ENCODE measurements around the gene PBX1.

PBX1 gene

DNA sequence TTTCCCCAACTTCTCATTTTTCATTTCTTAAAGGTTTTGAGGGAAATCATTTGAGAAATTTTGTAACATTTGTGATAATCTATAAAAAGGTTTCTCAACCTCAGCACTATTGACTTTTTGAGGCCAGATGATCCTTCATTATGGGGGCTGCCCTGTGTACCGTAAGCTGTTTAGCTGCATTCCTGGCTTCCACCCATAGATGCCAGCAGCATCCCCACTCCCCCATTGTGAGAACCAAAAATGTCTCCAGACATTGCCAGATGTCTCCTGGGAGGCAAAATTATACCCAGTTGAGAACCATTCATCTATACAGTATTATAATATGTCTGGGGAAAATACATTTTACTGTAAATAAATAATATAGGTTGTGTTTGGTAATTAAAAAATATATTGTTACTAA is 146.0 kb downstream of the PBX1 start:
- peak; percentile 51 for DNase-seq

DNA sequence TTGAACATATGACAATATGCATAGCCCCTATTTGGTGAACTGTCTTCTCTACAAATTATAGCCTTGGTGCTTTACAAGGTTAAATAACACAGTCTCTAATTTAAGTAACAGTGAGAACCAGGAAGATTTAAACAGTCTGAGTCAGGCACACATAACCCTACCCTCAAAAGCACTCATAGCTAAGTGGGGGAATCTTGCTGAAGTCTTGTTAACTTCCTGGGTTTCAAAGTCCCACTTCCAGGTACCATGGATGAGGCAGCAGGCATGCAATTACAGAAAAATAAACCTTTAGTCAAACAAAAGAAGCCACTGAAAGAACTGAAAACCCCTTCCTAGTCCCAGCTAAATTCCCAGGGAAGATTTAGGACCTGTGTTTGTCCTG is 147.6 kb downstream of the PBX1 start:
- no peak for DNase-seq

DNA sequence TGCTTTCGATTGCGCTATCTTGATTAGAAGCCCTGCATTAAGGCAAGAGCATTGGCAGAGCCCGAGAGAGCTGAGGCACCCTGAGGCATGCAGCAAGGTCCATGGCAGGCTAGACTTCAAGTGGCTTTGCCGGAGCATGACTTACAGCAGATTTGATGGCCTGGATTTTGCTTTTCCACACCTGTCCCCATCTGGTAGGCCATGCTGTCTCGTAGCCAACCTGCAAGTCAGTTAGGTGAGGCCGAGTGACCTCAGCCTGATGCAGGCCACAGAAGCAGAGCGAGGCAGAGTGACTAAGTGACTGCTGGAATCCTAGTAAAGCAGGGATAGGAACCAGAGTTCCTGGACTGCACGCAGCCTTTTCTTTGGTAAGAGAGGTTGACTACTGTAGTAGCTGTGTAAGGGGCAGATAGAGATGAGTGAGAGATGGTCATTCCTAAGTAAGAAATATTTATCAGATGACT is 148.9 kb downstream of the PBX1 start:
- no peak for DNase-seq

DNA sequence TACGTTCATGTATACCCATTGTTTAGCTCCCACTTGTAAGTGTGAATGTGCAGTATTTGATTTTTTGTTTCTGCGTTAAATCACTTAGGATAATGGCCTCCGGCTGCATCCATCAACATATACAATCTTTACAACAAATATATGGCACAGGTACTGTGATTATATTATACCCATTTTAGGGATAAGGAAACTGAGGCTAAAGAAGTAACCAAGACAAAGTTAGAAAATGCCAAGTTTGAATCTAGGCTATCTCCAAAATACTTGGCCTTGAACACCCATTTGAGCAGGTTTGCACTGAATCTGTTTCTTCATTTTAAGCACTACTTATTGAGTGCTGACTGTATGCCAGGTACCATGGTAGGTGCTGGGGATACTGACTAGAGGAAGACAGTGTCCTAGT is 149.6 kb downstream of the PBX1 start:
- DNase-seq = no peak

DNA sequence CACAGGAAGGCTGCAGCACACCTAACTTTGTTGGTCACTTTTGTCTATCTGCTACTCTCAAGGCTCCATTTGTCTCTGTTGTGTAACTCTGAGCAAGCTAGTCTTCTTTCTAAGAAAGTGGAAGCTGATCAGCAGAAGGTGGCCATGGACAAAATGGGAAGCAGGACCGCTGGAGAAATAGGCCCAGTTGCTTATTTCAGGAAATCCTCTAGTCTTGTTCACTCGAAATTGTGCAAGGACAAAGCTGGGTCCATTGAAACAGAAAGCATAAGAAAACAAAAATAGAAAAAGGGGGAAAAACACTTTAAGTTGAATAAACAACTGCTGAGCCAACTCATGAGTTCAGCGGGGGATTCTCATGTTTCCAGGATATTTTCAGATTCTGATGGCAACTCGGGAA is 150.1 kb downstream of the PBX1 start:
- DNase-seq = peak; percentile 30

DNA sequence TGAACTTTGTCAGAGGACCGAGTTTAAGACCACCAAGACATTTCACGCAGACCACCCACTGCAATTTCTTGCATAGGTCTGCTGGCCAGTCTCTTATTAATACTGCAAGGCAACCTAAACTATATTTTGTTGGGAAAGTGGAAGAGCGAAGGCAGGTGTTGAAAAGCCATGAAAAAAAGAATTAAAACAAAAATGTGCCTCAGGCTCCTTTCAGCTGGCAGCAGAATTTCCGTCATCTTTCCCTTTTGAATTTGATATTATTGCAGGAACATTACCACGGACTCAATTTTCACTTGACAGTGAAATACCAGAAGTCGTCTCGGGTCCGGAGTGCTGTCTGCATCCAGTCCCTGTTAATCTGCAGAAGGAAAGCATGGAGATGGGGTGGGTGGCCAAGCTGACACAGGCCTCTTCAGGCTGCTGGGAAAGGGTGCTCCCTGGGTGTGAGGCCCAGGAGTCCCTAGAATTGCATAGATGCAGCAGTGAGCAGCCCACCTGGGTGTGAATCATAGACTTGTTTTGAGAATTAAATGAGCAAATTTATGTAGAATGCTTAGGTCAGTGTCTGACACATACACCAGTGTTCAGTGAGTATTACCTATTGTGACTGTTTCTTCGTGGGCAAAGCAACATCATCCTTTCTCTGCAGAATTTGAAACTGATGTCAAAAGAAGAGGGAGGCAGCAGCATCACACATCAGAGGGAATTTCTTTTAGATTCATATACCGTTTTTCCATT is 150.7 kb downstream of the PBX1 start:
- DNase-seq = no peak

DNA sequence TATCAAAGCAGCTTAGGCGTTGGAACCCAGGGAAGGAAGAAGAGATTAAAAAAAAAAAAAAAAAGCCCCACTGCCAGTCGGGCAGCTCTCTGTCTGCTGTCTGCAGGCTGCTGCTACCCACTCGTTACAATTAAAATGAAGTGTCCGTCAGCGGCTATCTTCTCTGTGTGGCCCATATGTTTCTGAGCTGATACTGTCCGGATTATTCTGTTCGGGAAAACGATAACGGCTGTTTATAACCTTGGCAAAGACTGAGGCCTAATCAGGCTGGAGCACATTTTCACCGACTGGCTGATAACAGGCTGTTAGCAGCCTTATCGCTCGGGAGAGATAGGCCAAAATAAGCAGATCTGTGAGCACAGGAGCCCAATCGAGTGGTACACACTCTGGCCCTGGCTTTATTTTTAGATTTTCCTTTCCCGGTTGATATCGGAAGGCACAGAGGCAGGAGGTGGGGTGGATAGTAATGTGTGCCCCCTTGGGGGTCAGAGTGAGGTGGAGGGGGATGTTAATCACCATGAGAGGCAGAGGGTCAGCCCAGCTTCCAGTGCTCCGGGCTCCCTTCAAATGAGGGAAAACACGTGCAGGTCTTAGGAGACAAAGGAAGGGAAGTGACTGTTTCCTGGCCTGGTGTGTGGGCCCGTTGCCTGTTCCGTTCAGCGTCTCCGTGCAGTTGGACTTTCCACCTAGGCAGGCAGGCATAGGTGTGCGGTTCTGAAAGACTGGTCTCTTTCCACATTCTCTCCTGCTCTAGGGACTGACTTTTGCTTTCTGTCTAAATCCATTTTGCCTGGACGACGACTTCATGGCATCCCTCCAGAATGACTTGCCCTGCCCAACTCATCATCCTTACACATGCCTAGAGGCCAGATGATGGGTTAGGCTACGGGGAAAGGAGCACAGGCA is 153.4 kb downstream of the PBX1 start:
- peak; percentile 99 for DNase-seq

DNA sequence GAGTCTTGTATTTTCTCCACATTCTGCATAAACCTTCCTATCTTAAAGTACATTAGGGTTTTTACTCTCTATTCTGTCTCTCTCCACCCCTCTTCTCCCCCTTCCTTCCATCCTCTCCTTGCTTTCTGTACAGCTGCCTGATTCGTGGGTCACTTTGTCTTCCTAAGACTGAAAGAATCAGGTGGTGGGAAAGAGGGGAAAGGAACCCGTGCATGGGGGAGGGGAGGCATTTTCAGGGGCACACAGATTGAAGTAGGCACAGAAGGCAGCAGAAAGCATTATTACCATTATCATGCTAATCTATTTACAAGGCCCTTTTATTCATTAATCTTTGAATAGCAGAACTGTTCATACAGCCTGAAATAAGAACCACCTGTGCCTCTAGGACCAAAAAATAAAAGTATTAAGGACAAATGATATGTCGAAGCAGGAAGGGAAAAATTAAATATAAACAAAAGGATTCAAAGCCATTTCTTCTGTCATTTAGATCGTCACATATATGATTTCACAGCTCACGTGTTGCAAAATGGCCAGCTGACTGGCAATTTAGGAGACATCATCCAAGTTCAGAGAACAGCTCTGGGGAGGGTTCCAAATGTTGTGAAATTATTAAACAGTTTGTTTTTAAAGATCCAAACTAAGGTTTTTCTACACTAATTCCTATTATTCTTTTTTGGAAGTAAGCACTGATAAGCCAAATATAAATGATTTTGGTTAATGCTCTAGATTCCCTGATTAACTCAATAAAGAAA is 154.6 kb downstream of the PBX1 start:
- no peak for DNase-seq

DNA sequence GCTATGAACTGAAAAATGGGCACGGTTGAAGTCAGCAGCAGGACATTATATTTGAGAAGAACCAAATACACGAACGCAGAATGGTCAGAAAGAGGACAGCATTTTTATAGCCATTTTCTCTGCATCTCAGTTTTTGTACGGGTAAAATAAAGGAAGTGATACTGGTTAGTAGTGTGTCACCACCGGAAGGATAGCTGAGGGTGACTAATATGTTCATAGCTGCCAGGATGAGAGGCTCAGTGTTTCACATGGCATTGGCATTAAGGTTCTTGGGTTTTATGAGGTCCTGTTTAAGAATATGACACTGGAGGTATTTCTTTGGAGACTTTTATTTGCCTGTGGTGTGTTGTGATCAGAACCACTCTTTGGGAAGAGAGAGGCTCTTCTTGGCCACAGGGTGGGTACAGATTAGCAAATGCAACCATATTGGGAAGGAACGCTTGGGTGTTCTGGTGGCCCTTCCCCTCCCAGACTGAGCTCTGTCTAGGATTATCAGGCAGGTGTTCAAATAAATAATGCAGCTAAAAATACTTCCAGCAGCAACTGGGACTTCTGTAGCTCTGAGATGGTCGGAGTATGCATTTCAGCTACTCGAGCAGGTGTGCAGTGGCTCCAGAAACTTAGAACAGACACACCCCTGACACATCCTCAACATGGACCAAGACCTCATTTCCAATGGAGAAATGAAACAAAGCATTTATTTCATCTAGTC is 158.2 kb downstream of the PBX1 start:
- DNase-seq = no peak

DNA sequence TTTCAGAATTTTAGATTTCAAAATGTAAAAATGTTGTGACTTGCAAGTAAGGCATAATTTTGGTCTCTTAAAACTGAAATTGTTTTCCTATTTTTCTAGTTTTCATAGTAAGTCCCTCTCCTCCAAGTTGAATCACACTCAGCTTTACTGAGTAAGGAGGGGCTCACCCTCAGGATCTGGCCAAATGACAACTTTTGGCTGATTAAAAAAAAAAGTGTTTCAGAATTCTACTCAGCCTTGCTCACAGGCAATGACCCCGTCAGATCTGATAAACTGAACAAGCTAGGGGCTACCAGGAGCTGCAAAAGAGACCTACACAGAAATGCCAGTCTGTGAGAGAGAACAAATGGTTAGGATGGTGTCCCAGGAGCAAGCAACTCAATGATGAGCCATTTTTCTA is 159.8 kb downstream of the PBX1 start:
- DNase-seq = peak; percentile 35

DNA sequence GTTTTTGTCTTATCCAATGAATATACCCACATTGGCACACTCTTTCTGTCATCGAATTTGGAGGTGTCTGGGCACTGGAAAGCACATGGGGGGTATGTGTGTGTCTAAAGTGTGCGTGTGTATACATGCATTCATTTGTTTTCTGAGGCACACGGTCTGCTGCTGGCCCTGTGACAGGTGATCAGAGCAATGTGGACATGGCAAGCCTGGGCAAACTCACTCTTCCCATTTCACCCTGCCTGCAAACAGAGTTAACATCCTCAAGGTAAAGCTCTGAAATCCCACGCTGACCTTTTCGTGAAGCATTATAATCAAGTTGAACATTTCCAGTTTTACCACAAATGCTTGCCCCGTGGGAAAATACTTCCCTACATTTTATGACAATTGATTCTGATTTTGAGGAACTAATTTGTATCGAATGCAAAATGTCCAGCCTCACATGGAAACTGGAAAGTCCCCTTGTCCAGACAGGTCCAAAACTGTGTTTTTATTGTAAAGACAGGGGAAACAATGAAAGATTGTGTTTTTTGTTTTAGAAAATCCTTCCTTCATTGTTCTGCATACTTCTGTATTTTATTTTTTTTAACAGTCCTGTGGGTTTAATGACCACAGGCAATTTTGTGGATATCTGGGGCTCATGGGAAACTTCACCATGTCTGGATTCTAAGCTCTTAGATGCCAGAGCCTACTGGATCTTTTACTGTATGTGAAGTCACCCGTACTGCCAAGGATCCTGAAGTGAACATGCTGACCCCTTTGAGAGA is 160.9 kb downstream of the PBX1 start:
- no peak for DNase-seq

DNA sequence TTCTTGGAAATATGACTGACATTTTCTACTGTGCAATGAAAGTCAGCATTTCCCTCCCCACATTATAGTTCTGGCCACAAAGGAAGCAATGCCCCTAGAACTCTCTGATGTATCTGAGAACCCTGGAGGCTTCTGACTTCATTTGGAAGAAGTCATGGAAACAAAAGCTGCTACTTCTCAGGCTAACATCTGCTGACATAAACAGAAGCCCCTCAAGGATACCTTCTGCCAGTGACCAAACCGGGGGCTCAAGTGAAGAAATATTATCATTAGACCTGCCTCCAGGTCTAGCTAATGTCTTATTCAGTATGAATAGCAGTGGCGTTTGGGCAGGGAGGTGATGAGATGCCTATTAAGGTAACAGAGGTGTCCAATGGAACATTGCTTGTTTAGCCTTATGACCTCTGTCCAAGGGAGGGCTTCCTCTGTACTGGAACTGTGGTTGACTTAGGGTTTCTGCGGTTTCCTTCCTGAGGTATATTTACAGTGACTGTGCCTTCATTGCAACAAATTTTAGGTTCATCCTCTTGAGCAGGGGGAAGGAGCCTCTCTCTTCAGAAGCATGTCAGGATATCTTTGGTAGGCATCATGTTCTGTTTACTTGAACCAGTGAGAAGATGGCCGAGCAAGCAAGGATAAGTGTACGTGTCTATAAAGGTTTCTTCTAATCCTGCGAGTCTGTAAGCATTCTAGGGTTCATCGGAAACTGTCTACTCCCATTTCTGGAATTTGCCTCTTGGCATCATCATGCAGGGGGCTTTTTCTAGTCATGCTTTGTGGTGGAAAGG is 161.7 kb downstream of the PBX1 start:
- peak; percentile 70 for DNase-seq

DNA sequence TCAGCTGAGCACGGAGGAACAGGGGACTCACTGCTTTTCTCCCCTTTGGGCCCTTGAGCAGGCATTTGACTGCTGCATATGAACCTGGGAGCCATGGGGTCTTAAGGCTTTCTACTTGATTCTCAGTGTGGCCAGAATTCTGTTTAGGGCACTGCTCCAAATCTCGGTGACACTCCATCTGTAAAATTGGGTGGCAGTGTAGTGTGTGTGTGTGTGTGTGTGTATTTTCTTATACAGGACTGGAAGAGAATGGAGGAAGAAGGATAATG is 162.2 kb downstream of the PBX1 start:
- DNase-seq = no peak

DNA sequence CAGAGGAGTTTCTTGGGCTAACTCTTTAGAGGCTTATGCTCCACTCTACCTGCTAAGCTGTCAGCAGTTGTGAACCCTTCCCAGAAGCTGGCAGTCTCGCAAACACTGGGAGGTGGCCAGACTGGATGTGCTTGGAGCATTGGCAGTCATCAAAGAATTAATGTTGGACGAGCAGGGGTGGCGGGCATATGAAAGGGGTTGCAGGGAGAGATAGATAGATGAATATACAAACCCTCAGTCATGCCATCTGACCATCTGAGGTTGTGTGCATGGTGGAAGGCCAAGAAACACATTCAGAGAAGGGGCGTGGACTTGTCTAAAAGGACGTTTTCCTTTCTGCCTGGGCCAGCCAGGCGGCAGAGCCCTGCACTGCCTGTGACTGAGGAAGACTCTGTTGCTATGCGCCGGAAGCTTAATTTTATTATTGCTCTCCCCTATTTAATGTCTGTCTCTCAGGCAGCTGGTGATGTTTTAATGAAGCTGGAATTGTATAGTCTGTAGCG is 164.4 kb downstream of the PBX1 start:
- no peak for DNase-seq

DNA sequence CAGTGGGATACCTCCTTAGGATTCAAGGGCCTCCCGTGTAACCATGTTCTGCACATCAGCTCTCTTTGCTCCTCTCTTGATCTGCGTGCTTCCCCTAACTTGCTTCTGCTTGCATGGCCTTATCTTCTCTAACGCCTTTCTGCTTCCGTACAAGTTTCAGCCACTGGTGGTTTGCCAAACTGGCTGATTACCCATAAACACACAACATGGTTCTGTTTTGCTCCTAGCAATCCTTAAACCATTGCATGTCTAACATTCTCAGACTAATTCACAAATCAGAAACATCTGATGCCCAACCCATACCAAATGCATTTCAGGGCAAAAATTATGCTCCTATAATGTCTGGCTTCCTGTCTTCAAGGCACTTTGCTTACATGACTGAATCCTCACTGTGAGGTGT is 166.4 kb downstream of the PBX1 start:
- DNase-seq = peak; percentile 85

DNA sequence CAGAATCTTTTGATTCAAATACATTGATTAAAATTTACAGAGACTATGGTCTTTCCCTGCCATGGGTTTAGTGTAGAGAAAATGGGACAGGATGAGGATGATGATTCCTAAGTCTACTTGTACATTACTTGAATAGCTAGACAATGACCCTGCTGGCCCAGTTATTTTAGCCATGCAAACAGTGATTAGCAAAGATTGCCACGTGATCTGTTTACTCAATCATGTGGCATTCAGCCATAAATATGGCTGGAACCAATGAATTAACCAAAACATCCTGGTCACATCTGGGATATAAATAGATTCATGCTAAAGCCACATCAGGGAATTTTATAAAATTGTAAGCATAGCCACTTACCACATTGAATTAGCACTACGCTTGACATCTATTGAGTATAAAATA is 167.3 kb downstream of the PBX1 start:
- DNase-seq = no peak

DNA sequence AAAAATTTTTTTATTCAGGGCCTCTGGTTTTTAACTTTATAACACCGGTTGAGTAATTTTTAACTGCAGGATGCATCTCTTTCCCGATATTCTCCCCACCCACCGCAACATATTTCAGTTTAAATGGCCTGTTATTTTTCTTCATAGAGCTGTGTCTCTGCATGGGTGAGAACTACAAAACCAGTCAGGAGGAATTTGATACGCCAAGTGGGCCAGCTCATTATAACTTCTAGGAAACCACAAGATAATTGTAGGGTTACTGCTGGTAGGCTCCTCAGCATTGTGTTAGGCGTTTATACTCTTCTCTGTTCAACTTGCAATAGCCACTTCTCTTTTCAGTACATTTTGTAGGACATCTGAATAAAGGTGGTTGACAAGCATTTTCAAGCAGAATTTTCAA is 169.7 kb downstream of the PBX1 start:
- peak; percentile 87 for DNase-seq

DNA sequence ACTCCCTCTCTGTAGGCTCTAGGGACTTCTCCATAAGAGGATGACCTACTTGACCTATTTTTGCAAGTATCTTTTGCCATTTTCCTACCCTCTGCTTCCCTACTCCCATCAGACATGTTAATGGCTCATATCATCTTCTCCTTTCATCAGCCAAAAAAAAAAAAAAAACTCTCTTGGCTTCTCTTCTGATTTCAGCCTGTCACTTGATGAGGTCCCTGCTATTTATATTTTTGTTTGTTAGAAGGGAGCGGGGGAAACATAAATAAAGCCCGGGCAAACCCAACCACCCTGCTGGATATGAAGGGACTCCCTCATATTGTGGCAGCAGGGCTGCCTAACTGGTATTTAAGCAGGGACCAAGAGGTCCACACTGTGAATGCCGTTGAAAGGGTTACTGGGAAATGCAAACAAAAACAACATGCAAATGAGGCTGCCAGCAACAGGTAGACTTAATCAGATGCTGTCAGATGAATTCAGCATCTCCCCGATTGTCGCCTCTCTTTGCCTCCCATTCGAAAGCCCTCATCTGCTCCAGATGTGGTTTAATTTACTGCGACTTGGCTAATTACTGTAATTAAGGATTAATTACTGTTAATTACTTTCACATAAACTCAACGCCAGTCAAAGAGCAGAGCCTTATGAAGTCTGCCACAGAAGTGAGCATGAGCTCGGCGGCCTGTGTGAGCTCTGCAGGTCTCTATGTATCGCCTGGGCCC is 172.3 kb downstream of the PBX1 start:
- DNase-seq = no peak

DNA sequence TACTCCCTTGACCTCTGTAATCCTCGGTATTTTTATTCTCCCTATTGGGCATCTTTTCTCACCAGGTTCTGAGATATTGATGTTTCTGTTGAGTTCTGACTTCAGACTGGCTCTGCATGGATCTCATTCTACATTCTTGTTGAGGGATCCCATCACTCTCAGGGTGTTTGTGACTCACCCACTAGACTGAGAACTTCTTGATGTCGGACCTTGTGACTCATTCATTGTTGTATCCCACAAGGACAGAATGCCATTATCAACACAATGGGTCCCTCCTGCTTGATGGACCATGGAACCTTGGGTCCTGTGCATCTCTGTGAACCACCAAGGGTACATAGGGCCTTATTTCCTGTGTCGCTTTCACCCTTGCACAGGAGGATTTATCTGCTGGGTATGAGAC is 174.1 kb downstream of the PBX1 start:
- no peak for DNase-seq

DNA sequence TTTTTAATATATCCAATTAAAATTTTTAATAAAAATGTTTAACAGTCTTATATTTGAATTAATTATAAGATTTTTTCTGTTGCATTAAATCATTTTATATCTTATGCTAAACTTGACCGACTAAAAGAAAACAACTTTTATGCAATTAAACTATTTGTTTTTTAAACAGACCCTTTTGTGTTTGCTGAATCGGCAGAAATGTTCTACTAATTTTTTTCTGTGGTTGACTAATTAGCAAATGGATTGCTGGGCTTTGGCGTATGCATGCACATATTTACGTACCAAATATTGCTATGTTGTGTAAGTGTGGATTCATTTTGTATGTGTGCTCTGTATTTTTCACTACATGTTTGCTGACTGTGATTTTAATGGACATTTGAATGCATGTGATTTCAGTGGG is 174.8 kb downstream of the PBX1 start:
- no peak for DNase-seq

Data from OCI-M1 (cell line).